HG02943 (cell line): ENCODE results near the gene GALK2.

Experiments
- ATAC-seq: cut with Tn5 transposase; IDR thresholded peaks from one replicate; pipeline ENCODE4 v1.9.1; 2021; ENCODE audit warnings: mild to moderate bottlenecking, low read depth, moderate library complexity; ENCODE audit not compliant: unreplicated experiment

GALK2 gene

DNA sequence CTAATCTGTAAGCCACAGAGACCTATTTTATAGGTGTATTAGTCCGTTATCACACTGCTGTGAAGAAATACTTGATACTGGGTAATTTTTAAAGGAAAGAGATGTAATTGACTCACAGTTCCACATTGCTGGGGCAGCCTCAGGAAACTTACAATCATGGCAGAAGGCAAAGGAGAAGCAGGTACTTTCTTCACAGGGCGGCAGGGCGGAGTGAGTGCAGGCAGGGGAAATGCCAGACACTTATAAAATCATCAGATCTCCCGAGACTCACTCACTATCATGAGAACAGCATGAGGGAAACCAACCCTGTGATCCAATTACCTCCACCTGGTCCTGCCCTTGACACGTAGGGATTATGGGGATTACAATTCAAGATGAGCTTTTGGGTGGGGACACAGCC lies 108.7 kb downstream of the GALK2 start:
- ATAC-seq, result no peak

DNA sequence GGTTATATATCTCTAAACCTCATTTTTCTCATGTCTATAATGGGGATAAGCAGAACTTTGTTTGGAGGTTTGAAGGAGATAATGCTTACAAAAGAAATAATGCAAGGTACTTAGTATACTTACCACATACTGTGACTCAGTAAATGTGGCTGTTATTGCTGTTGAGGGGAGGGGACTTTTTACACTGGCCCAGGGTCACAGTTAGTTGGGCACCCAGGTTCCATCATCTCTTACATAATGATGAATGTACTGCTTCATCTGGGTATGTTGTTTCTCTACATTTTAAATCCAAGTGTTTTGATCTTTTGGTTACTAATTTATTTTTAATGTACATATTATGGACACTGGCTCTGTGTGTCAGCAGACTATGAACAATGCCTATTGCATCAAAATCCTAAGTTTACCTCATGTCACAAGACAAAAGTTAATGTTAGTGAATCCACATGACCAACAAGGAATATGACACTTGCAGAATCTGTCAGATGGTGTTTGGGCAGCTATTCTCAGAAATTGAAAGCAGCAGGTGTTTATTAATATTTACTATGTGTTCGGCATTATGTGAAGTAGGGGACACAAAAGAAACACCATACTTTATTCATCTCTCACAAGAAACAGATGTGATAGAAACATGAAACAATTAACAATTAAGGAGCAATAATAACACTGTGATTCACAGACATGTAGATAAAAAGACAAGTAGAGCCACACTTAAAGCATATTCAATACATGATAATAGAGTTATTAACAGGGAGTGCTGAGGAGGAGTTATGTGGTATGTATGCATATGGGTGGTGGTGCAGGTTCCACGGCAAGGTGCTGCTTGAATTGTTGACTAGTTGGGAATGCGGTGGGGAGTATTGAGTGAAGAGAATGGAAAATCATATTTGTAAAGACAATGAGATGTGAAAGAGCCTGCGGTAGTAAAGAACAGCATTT lies 109.7 kb downstream of the GALK2 start:
- no peak for ATAC-seq

DNA sequence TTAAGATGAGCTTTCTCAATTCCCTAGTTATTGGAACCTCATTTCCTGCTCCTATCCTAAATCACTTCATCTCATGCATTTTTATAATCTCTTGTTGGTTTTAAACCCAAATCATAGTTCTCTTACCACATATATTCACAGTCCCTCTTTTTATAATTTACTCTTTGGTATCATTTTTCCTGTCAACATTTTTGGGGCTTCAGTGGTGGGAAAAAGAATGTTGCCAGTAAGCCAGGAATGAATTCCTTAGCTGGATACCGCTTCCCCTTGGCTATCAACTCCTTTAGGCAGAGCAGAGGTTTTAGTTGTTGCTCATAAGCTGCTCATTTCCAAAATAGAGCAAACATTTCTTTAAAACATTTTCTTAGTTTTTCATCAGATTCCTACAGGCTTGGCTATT lies 112.3 kb downstream of the GALK2 start:
- ATAC-seq, result no peak

DNA sequence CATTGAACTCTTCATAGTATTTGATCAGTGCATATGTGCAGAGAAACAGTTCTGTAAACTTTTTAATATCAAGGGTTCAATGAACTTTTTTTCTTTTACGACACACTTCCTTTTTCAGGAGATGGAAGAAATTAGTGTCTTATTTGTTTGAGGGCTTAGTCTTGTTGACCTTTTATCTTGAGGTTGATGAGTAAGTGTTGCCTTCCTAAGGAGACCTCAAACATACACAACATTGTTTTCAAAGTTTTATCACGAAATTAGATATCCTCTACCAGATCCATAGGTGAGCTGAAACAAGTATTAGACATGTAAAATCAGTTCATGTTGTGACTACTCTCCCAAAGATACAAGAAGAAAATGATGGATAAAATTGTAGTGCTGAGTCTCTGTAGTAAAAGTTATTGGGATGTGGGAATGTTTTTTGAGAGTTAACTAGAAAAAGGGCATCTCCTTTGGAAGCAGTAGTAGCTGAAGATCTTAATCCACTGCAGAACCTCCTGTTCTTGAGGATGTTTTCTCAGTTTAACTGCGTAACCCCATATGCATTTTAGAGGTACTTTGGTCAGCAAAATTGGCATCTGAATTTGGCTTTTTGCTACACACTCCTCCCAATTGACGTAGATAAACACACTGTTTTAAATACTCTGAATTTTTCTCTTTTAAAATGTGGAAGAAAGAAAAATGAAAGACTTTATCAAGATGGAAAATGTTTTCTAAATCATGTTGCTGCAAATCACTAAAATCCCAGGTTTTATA lies 116.8 kb downstream of the GALK2 start:
- no peak for ATAC-seq

DNA sequence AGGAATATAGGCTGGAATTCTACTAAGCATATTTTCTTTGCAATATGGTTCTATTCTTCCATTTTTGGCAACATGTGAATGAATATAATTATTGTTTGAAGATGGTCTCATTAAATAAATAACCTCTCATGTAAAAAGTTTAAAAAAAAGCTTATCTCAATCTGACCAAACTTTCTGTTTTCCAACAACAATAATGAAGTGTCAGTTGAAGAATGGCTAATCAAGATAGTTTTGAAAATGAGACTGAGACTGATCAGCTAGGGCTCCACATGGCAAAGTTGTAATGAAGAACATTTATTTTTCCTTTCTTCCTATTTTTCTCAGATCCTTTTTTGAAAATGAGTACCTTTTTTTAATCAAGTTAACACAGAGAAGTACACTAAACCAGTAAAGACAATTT lies 117.4 kb downstream of the GALK2 start:
- ATAC-seq, result no peak

DNA sequence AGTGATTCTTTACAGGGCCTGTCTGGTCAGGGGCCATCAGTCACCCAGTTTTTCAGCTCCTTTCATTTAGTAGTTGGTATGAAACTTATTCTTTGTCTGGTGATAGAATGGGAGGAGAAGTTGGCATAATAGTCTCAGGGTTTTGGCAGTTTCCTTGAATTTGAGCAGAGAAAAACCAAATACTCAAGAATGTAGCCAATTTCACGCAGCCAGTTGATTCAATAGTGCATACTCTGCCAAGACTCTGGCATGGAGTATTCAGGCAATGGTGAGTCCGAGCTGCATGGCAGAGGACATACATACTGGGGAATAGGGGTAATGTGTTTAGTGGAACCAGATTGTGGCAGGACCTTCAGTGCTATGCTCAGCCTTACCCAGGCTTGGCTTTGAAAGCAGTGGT lies 118.3 kb downstream of the GALK2 start:
- ATAC-seq, result no peak

DNA sequence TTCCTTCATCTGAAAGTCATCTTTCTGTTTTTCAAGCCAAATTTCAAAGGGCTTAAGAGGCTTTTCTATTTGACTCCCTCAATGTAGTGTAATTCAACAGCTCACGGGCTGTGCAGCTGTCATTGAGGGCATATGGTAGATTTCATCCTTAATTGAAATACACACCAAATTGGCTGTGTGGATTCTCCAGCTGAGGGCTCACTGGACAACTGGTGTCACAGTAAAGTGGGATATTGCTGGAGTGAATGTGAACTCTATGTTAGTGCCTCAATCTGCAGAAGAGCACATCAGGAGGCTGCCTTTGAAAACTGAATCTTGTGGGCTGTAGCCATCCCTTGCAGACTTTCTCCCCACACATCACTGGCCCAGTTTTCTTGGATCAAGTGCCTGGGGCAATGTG lies 120.1 kb downstream of the GALK2 start:
- ATAC-seq, result no peak

DNA sequence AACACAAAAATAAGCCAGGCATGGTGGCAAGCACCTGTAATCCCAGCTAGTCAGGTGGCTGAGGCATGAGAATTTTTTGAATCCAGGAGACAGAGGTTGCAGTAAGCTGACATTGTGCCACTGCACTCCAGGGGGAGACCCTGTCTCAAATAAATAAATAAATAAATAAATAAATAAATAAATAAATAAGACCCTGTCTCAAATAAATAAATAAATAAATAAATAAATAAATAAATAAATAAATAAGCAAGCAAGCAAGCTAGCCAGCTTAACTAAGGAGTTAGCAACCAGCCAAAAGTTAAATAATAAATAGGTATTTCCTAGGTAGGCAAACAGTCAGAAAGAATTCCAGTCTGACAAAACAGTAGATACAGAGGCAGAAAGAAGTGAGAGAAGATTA lies 123.9 kb downstream of the GALK2 start:
- no peak for ATAC-seq

DNA sequence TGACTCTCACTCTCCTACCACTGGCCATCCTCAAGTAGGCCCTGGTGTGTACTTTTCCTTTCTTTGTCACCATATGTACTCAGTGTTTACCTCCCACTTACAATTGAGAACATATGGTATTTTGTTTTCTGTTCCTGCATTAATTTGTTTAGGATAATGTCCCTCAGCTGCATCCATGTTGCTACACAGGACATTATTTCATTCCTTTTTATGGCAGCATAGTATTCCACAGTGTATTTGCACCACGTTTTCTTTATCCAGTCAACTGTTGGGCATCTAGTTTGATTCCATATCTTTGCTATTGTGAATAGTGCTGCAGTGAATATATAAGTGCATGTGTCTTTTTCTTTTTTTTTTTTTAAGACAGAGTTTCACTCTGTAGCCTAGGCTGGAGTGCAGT lies 126.2 kb downstream of the GALK2 start:
- ATAC-seq, result no peak

DNA sequence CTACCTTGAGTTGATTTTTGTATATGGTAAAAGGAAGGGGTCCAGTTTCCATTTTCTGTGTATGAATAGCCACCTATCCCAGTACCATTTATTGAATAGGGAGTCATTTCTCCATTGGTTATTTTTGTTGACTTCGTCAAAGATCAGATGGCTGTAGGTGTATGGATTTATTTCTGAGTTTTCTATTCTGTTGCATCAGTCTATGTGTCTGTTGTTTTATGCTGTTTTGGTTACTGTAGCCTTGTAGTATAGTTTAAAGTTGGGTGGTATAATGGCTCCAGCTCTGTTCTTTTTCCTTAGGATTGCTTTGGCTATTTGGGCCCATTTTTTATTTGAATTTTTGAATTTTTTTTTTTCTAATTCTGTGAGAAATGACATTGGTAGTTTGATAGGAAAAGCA lies 127.5 kb downstream of the GALK2 start:
- ATAC-seq, result no peak

DNA sequence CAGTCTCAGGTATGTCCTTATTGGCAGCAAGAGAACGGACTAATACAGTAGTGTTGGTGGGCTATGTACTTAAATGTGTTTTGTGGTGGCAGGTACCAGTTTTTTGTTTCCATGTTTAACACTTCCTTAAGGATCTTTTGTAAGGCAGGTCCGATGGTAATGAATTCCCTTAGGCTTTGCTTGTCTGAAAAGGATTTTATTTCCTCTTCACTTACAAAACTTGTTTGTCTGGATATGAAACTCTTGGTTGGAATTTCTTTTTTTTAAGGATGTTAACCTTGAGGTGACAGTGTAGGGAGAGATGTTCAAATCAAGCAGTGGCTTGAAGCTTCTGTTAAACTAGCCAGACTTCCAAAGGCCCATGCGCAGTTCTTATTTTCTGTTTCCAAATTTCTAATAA lies 130.8 kb downstream of the GALK2 start:
- ATAC-seq, result no peak

DNA sequence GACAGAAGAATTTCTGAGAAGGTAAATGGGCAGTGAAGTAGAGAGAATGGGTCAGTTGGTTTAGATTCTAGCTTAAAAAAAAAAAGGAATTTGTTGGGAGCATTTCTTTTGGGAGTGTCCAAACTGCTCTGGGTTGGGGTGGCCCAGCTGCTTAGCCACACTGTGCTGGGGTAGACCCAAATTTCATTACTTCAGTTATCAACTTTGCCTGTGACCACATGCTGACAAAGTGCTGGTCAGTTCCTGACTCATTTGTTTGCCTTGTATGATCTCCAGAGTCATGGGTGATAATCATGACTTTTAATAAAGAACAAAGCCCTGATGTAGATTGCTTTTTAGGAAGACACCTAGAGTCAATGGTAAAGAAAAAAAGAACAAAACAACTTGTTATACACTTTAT lies 131.5 kb downstream of the GALK2 start:
- no peak for ATAC-seq

DNA sequence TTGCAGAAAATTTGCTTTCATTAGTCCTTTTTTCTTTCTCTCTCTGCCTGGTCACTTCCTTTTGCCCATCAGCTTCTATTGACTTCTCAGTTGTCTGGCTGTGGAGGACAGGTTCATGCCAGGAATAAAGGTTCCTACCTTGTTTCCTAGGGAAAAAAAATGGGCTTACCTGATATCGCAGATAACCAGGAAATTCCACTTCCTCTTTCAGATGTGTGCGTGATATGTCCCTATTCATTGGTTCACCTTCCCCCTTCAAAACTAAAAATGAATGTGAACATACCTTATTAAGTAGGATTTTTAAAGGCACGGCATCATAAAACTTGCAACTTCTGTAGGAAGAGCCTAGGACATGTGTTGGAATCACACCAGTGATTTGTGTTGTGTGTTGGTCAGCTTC lies 133.0 kb downstream of the GALK2 start:
- no peak for ATAC-seq

DNA sequence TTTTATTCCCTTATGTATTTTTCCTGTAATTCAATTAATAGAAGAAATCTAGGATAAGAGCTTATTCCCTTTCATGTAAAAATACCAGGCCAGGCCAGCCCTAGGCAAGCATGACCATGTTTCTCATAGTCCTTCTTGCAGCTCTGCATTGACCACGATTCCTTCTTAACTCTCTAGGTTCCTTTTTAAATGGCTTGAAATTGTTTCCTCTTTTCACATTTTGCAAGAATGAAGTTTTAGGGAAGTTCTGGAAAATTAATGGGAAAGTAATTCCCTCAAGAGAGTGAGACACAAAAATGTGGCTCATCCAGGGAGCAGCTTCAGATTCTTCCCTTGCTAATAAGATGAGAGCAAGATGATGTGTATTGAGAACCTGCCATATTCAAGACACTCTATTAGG lies 136.5 kb downstream of the GALK2 start:
- ATAC-seq, result no peak

DNA sequence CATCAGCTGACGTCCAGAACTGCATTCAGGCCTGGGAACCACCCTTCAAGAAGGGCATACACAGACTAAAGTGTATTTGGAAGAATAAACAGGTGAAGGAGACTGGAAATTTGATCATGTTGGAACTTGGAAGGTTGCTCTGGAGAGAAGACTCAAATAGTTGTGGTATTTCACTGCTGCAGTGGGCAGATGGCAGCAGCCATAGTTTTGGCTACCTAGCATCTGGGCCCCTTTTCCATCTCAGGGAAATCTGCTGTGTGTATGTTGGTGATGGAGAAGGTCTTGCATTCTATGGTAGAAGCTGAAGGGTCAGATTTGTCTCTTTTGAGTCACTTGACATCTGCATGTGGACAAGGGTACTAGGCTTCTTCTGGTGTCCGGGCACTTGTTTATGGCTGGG lies 138.6 kb downstream of the GALK2 start:
- no peak for ATAC-seq

DNA sequence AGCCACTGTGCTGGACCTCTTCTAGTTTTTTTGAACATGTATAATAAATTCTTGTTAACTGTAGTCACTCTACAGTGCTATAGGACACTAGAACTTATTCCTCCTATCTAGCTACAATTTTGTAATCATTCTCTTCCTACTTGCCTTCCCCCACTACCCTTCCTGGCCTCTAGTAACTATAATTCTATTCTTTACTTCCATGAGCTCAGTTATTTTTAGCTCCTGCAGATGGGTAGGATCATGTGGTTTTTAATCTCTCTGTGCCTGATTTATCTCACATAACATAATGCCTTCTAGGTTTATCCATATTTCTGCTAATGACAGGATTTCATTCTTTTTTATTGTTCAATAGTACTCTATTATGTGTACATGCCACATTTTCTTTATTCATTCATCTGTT lies 139.8 kb downstream of the GALK2 start:
- no peak for ATAC-seq

DNA sequence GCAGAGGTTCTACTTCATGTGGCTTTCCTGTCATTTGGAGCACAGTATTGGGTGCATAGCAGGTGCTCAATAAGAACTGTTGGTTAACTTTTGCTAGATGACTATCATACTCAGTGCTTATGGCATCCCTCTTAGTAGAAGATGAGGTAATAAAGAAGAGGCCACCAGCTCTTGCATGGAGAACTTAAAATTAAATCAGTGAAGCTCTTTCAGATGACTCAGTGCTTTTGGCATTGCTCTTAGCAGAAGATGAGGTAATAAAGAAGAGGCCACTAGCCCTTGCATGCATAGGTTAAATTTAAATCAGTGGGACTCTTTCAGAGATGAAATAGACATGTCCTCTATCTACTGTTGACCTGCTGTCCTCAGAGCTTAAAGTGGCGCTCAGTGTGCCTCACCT lies 143.6 kb downstream of the GALK2 start:
- no peak for ATAC-seq

DNA sequence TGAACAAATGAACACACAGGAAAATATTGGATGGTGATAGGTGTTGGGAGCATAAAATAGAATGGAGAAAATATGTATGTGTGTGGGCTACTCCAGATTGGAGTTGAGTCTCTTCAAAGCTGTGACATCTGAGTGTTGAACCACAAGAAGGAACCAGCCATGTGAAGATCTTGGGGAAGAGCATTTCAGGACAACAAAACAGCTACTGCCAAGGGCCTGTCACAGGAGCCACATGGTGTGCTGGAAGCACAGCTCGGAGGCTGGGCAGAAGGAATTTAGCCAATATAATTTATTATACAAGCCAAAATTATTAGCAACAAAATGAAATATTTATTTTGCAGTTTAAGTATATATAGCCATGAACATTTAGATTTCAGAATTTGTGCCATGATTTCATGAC lies 144.7 kb downstream of the GALK2 start:
- no peak for ATAC-seq

DNA sequence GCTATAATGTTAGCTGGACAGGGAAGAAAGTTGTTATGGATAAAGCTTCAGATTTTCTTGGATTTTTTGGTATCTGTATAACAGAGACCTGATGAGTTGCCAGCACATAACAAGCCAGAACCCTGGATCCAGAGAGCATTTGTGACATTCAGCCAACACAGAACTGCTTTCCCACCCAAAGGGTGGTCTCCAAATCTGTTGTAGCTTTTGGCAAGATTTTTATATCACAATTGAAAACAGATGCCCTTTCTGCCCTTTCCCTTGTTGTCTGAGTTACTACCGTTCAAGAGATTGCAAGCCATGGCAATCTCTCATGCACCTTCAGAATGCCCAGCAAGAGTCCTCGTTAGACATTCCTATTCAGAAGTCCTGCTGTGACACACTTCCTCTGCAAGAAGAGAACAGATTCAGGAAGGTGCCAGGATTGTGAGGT lies 145.4 kb downstream of the GALK2 start:
- ATAC-seq, result no peak

DNA sequence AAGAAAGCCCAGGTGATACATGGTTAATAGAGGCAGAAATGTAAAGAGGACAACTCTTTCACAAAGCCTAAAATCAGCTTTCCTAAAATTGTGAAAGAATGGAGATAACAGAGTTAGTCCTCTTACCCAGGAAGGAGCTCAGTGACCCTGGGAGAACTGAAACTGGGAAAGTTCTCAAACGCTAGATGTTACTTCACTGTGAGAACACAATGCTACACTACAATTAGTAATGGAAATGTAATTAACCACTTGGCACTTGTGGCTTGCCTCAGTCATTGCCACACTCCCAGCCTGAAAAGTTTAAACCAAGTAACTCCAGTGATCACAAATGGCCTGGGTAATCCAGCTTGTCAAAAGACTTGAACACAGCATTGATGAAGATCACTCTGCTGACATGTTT lies 150.3 kb downstream of the GALK2 start:
- no peak for ATAC-seq

DNA sequence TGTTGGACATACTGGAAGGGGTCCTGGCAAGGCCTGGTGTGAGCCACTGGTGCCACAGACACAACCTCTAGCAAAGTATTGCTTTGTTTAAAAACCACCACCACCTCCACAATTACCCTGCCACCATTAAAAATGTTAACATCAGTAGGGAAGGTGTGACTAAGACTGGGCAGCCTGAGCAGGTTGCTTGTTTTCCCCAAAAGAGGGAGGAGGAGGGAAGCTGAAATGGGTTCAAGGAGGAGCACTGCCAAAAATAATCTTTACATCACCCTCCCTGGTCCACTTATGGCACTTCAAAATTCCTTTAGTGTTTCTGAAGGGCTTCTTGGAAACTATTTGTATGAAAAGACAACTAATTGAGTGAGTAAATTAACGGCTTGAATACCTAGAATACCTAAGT lies 153.2 kb downstream of the GALK2 start:
- ATAC-seq, result no peak

DNA sequence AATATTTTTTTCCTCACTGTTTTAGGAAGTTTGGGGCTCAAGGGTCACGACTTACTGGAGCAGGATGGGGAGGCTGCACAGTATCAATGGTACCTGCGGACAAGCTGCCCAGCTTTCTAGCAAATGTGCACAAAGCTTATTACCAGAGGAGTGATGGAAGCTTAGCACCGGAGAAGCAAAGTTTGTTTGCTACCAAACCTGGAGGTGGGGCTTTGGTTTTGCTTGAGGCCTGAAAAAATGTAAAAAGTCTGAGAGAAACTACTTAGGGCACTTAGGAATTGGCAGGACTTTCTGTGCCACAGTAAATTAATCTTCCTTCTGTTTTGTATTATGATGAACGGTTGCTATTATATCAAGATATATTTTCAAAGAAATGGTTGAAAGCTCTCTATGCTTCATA lies 157.9 kb downstream of the GALK2 start:
- no peak for ATAC-seq
